HG03378 (cell line): ENCODE measurements around the gene CD300H.
"Not testable (repeated sequence)": the region's sequence is repeated elsewhere in the genome, so short reads cannot be mapped to it uniquely, and the experiment has no call there.

Experiments used
- ATAC-seq: cut with Tn5 transposase; IDR thresholded peaks from one replicate; pipeline ENCODE4 v1.9.1; 2021; ENCODE audit warnings: mild to moderate bottlenecking, moderate library complexity; ENCODE audit not compliant: unreplicated experiment

The CD300H gene

GRCh38 chr17:74528491-74529199, 38.7 kb downstream of the CD300H start:
- ATAC-seq, result peak; percentile 91

- ATAC-seq, result no peak
Observed at GRCh38 chr17:74527756-74528155, 39.6 kb downstream of the CD300H start.

- ATAC-seq, result no peak
Observed at GRCh38 chr17:74527081-74527480, 40.2 kb downstream of the CD300H start.

GRCh38 chr17:74526681-74527080, 40.6 kb downstream of the CD300H start:
- ATAC-seq, result no peak

GRCh38 chr17:74525781-74526288, 41.5 kb downstream of the CD300H start:
- ATAC-seq, result no peak

GRCh38 chr17:74525465-74525725, 41.9 kb downstream of the CD300H start:
- ATAC-seq, result no peak

- ATAC-seq, result no peak
Observed at GRCh38 chr17:74524653-74525464, 42.5 kb downstream of the CD300H start.

- no peak for ATAC-seq
Observed at GRCh38 chr17:74523308-74523707, 44.0 kb downstream of the CD300H start.

- ATAC-seq, result no peak
Observed at GRCh38 chr17:74522381-74523105, 44.8 kb downstream of the CD300H start.

GRCh38 chr17:74521701-74522201, 45.6 kb downstream of the CD300H start:
- no peak for ATAC-seq

- ATAC-seq, result no peak
Observed at GRCh38 chr17:74520790-74521480, 46.4 kb downstream of the CD300H start.

- no peak for ATAC-seq
Observed at GRCh38 chr17:74520016-74520434, 47.3 kb downstream of the CD300H start.

- not testable (repeated sequence) for ATAC-seq
Observed at GRCh38 chr17:74518413-74518981, 48.8 kb downstream of the CD300H start.

- no peak for ATAC-seq
Observed at GRCh38 chr17:74516561-74517328, 50.6 kb downstream of the CD300H start.

- ATAC-seq, result no peak
Observed at GRCh38 chr17:74515941-74516340, 51.4 kb downstream of the CD300H start.

- ATAC-seq, result no peak
Observed at GRCh38 chr17:74514632-74515334, 52.5 kb downstream of the CD300H start.

- ATAC-seq, result no peak
Observed at GRCh38 chr17:74513987-74514631, 53.2 kb downstream of the CD300H start.

GRCh38 chr17:74512624-74513091, 54.7 kb downstream of the CD300H start:
- peak; percentile 74 for ATAC-seq
